ENCODE data around the gene LCLAT1.

DNA sequence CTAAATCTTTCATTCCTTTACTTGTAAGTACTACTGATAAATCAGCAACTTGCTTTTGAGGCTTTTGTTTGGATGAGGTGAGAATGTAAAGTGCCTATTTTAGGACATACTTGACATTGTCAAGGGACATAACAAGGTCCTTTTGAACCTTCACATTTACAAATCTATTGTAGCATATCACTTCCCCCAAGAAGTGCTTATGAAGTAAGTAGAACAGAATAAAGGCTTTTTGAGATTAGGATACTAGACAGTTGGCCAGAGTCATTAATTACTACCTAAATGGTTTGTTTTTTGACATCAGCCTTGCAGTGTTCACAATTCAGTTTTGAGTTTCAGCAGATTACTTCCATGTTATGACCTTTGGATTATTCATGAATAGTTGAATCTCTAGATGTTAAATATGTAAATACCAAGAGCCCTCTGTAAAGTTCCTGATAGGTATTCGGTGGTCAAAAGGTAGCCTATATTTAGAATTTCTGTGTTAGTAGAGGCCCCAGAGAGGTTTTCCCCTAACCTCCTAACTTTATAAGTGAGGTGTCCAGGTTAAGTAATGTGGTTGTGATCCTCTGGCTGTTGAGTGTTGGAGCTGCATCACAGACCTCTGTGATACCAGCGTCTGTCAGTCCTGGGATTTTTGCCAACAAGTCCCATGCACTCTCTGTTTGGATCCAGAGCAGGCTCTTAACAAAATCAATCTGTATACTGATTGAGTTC, 67.2 kb downstream of the LCLAT1 start:
- TF ChIP-seq SETDB1 (IDR thresholded peaks at IDR 0.05; ENCODE audit: insufficient read length, low read length) (no peak), ZBTB1 (tag by site-specific recombination; IDR thresholded peaks at IDR 0.05) (no peak), ZNF561 (tag by site-specific recombination; IDR thresholded peaks at IDR 0.05; ENCODE audit: borderline replicate concordance) (no peak), TRIM28 (IDR thresholded peaks at IDR 0.05; ENCODE audit: borderline replicate concordance, low read length) (no peak), TCF7L2 (IDR thresholded peaks at IDR 0.05; ENCODE audit: borderline replicate concordance, low read depth, low read length) (no peak), ZSCAN16 (tag by site-specific recombination; IDR thresholded peaks at IDR 0.05) (no peak)
- TF ChIP-seq, protein P1, sequence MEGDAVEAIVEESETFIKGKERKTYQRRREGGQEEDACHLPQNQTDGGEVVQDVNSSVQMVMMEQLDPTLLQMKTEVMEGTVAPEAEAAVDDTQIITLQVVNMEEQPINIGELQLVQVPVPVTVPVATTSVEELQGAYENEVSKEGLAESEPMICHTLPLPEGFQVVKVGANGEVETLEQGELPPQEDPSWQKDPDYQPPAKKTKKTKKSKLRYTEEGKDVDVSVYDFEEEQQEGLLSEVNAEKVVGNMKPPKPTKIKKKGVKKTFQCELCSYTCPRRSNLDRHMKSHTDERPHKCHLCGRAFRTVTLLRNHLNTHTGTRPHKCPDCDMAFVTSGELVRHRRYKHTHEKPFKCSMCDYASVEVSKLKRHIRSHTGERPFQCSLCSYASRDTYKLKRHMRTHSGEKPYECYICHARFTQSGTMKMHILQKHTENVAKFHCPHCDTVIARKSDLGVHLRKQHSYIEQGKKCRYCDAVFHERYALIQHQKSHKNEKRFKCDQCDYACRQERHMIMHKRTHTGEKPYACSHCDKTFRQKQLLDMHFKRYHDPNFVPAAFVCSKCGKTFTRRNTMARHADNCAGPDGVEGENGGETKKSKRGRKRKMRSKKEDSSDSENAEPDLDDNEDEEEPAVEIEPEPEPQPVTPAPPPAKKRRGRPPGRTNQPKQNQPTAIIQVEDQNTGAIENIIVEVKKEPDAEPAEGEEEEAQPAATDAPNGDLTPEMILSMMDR (tag by site-specific recombination; IDR thresholded peaks at IDR 0.05) = no peak

Data from HEK293 (cell line).